Esophagus squamous epithelium (tissue), 4 donors: ENCODE results near the gene MALL.

Source experiments
- CTCF ChIP-seq, 6 experiments: fragments of 450-650 bp in 4 of 6; fragments of 200-600 bp in 2 of 6; sonication (generic) in 2 of 6; IDR thresholded peaks; one replicate each; pipeline ENCODE4 v1.5.1; 2016 to 2019; ENCODE audit warnings: antibody characterized with exemption in 6 of 6, mild to moderate bottlenecking in 4 of 6, moderate library complexity in 4 of 6
- POLR2A ChIP-seq, 4 donors: fragments of 450-650 bp; IDR thresholded peaks; one replicate each; pipeline ENCODE4 v1.6.1; 2017; ENCODE audit warnings: antibody characterized with exemption in 4 of 4, mild to moderate bottlenecking in 4 of 4, moderate library complexity in 3 of 4

- TF ChIP-seq CTCF (IDR thresholded peaks at IDR 0.05) (no peak), POLR2A (IDR thresholded peaks at IDR 0.05) (no peak)
These were observed 14.3 kb downstream of the MALL start for GRCh38 chr2:110101280-110101844.
